Measurements from ENCODE around the gene KATNAL1. TPM values are rescaled to one million over a fixed set of nuclear protein-coding genes. Genes with fewer than 3 reads are reported as not detected.

Gene KATNAL1
- polyA plus RNA-seq, 3 donors: 0.49 to 1.2 (median 1.0) TPM

- no peak overlapping the region for H2AFZ ChIP-seq (ENCODE audit: insufficient read depth, low read depth, low read length, poor library complexity, severe bottlenecking)
- H3K79me2 ChIP-seq (ENCODE audit: insufficient read depth, low read length): no peaks in the 10 kb centered on the region
- no peak overlapping the region for H3K27ac ChIP-seq (ENCODE audit: low read depth in 1 of 2, low read length in 2 of 2)
- no peak overlapping the region for H3K27ac Mint-ChIP-seq
- WGBS (ENCODE audit: insufficient coverage): 100% methylated on average over 4 of the region's 7 CpGs
- H3K4me2 ChIP-seq (replicated peaks; ENCODE audit: extremely low read depth, low read length, poor library complexity, severe bottlenecking): no peak overlapping the region
- TF ChIP-seq, protein P1, sequence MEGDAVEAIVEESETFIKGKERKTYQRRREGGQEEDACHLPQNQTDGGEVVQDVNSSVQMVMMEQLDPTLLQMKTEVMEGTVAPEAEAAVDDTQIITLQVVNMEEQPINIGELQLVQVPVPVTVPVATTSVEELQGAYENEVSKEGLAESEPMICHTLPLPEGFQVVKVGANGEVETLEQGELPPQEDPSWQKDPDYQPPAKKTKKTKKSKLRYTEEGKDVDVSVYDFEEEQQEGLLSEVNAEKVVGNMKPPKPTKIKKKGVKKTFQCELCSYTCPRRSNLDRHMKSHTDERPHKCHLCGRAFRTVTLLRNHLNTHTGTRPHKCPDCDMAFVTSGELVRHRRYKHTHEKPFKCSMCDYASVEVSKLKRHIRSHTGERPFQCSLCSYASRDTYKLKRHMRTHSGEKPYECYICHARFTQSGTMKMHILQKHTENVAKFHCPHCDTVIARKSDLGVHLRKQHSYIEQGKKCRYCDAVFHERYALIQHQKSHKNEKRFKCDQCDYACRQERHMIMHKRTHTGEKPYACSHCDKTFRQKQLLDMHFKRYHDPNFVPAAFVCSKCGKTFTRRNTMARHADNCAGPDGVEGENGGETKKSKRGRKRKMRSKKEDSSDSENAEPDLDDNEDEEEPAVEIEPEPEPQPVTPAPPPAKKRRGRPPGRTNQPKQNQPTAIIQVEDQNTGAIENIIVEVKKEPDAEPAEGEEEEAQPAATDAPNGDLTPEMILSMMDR (IDR thresholded peaks at IDR 0.05): no peak
- intact Hi-C loops (cut with micrococcal nuclease): no loop called here
- no peak overlapping the region for H3K9ac ChIP-seq (ENCODE audit: insufficient read depth, low read length, poor library complexity, severe bottlenecking)
- no peak for DNase-seq
- no peaks in the 10 kb centered on the region for H3K27me3 ChIP-seq (ENCODE audit: control insufficient read depth in 2 of 2, insufficient read depth in 2 of 2, low read length in 2 of 2)
- no peak overlapping the region for H3K4me3 ChIP-seq (replicated peaks in 1 of 3; ENCODE audit: low read depth in 2 of 3, low read length in 3 of 3)
- no peaks in the 10 kb centered on the region for H3K4me1 ChIP-seq (ENCODE audit: control insufficient read depth in 1 of 2, insufficient read depth in 2 of 2, low read length in 2 of 2)
- no peaks in the 10 kb centered on the region for H3K9me3 ChIP-seq (replicated peaks in 1 of 2; ENCODE audit: control insufficient read depth in 1 of 2, insufficient read depth in 1 of 2, low read length in 2 of 2)
- no peaks in the 10 kb centered on the region for H4K20me1 ChIP-seq (ENCODE audit: insufficient read depth, low read length)
- H3K4me1 Mint-ChIP-seq: no peaks in the 10 kb centered on the region
- no peak overlapping the region for H3K4me3 Mint-ChIP-seq
- peaks cover 0 to 3% of the 10 kb centered on the region in 2 donors for H3K36me3 Mint-ChIP-seq
- peaks cover 0 to 2% (median 0%) of the 10 kb centered on the region in 3 donors for H3K27me3 Mint-ChIP-seq (ENCODE audit: low read depth in 3 of 3)
- no peaks in the 10 kb centered on the region for H3K36me3 ChIP-seq (replicated peaks in 1 of 2; ENCODE audit: control insufficient read depth in 1 of 2, insufficient read depth in 2 of 2, low read length in 2 of 2)
- no peaks in the 10 kb centered on the region for H3K9me3 Mint-ChIP-seq
Measured at GRCh38 chr13:30194906-30195305, 112.4 kb downstream of the KATNAL1 start.

GRCh38 chr13:30193279-30194234 is 113.8 kb downstream of the KATNAL1 start:
- Histone ChIP-seq H3K4me3 (replicated peaks in 1 of 3; ENCODE audit: low read depth in 2 of 3, low read length in 3 of 3) (no peak overlapping the region), H3K36me3 (replicated peaks in 1 of 2; ENCODE audit: control insufficient read depth in 1 of 2, insufficient read depth in 2 of 2, low read length in 2 of 2) (no peaks in the 10 kb centered on the region), H3K27me3 (ENCODE audit: control insufficient read depth in 2 of 2, insufficient read depth in 2 of 2, low read length in 2 of 2) (no peaks in the 10 kb centered on the region), H3K4me1 (ENCODE audit: control insufficient read depth in 1 of 2, insufficient read depth in 2 of 2, low read length in 2 of 2) (no peaks in the 10 kb centered on the region), H3K4me2 (replicated peaks; ENCODE audit: extremely low read depth, low read length, poor library complexity, severe bottlenecking) (no peak overlapping the region), H3K27ac (ENCODE audit: low read depth in 1 of 2, low read length in 2 of 2) (no peak overlapping the region), H2AFZ (ENCODE audit: insufficient read depth, low read depth, low read length, poor library complexity, severe bottlenecking) (no peak overlapping the region), H4K20me1 (ENCODE audit: insufficient read depth, low read length) (no peaks in the 10 kb centered on the region), H3K79me2 (ENCODE audit: insufficient read depth, low read length) (no peaks in the 10 kb centered on the region), H3K9me3 (replicated peaks in 1 of 2; ENCODE audit: control insufficient read depth in 1 of 2, insufficient read depth in 1 of 2, low read length in 2 of 2) (no peaks in the 10 kb centered on the region), H3K9ac (ENCODE audit: insufficient read depth, low read length, poor library complexity, severe bottlenecking) (no peak overlapping the region)
- Mint-ChIP-seq H3K4me3 (no peak overlapping the region), H3K4me1 (no peaks in the 10 kb centered on the region), H3K9me3 (no peaks in the 10 kb centered on the region), H3K27me3 (ENCODE audit: low read depth in 3 of 3) (peaks cover 0 to 2% (median 0%) of the 10 kb centered on the region in 3 donors), H3K36me3 (peaks cover 0 to 3% of the 10 kb centered on the region in 2 donors), H3K27ac (no peak overlapping the region)
- intact Hi-C loops (cut with micrococcal nuclease): no loop called here
- TF ChIP-seq, protein P1 (IDR thresholded peaks at IDR 0.05): no peak
- DNase-seq: no peak
- 96% methylated on average over 5 of the region's 11 CpGs for WGBS (ENCODE audit: insufficient coverage)

Data from CD14-positive monocyte (primary cell).